ENCODE data around the gene TJAP1.

Gene TJAP1

GRCh38 chr6:43477235-43478007, at the start of gene TJAP1:
Gene TJAP1, plus strand, starts transcription at chr6:43477570. Its CDS starts 21,432 bp downstream, at chr6:43499002.
- DNase-seq = peak; percentile 99

DNA sequence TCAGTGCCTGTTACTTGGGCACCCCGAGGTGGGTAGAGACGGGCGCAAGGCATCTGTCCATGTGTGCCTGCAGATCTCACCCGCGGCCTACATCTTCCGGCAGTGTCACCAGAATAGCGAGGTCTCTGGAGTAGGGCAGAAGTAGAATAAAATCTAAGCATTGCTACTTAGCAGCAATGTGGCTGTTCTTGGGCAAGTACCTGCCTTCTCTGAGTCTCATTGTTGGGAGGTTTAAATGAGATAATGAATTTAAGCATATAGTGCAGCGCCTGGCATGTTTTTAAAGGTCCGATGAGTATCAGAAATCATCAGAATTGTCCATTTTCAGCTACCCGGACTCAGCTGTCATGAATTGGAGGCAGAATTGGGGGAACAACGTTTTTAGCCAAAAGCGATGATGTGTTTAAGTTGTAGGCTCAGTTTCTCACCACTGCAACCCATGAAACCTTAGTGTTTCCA, 49.2 kb upstream of the TJAP1 start:
- DNase-seq = no peak

- DNase-seq = no peak
Measured at GRCh38 chr6:43428874-43429273, 48.5 kb upstream of the TJAP1 start.

- DNase-seq = no peak
Measured at GRCh38 chr6:43432009-43432945, 45.1 kb upstream of the TJAP1 start.

DNA sequence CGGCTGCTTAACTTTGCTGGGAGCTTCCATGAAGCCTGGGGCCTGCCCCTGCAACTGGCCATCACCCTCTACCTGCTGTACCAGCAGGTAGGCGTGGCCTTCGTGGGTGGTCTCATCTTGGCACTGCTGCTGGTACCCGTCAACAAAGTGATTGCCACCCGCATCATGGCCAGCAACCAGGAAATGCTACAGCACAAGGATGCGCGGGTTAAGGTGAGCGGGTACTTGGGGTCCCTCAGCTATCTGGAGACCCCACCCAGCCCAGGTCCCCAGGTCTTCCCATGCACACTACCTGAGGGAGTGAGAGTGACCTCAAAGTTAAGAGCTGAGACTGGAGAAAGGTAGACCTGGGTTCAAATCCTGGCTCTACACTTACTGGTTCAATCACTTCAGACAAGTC, 44.2 kb upstream of the TJAP1 start:
- DNase-seq = no peak

DNA sequence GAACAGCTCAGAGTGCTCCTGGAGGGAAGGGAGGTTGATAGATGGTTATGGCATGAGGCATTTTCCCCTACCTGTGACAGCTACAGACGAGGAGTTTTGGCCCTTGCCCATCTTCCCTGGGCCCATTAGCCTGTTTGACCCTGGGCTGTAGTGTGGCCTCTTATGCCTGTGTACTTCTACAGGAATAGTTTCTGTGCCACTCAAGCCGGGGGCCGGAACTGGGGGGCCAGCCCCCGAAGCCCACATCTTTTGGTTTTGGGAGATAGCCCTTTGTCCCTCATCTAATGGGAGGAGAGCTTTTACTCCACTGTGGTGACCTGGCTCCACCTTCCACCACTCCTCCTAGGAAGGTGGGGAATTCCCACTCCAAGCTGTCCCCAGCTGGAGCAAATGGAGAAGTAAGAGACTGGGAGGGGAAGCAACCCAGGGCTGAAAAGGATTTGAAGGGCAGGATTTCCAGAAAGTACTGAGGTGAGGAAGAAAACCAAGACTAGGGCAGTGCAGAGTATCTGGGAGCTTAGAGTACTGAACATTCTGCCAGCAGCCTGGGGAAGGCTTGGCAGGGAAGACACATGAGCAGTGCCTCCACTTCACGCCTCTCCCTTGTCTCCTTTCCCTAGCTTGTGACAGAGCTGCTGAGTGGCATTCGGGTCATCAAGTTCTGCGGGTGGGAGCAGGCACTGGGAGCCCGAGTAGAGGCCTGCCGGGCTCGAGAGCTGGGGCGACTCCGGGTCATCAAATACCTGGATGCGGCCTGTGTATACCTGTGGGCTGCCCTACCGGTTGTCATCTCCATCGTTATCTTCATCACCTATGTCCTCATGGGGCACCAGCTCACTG, 43.1 kb upstream of the TJAP1 start:
- no peak for DNase-seq

- no peak for DNase-seq
Measured at GRCh38 chr6:43434943-43435342, 42.4 kb upstream of the TJAP1 start.

DNA sequence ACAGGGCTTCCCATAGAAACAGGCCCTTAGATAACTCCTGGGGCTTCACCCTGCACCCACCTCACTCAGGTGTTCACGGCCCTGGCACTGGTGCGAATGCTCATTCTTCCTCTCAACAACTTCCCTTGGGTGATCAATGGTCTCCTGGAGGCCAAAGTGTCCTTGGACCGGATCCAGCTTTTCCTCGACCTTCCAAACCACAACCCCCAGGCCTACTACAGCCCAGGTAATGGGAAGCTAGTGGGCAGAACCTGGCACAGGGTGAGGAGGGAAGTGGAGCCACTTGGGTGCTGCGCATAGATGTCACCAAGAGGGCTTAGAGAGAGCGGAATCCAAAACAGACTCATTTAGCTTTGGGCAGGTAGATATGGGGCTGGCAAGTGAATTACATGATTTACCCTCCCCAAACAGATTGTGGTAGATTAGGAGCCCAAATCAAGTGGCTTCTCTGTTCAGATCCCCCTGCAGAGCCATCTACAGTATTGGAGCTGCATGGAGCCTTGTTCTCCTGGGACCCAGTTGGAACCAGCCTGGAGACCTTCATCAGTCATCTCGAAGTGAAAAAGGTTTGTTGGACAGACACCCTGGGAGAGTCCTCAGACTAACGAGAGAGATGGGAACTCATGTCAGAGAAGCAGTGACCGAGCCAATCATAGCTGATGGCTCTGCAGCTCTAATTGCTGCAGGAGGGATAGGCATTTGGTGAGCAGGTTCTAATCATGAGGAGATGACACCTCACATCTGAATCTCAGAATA, 41.5 kb upstream of the TJAP1 start:
- no peak for DNase-seq

GRCh38 chr6:43436577-43437282, 40.6 kb upstream of the TJAP1 start:
- DNase-seq = no peak

DNA sequence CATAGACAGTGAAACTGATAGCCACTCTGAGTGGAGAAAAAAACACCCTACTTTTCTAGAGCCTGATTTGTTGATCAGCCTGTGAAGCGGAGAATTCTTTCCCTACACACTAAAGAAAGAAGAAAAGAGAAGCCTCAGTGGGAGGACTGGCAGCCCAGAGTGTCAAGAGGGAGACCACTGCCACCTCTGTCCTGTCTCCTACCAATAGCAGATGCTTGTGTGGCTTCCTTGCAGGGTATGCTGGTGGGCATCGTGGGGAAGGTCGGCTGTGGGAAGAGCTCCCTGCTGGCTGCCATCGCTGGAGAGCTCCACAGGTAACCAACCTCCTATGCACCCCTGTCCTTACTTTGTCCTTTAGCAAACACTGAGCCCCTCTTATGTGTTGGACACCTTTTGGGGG, 39.7 kb upstream of the TJAP1 start:
- DNase-seq = no peak

DNA sequence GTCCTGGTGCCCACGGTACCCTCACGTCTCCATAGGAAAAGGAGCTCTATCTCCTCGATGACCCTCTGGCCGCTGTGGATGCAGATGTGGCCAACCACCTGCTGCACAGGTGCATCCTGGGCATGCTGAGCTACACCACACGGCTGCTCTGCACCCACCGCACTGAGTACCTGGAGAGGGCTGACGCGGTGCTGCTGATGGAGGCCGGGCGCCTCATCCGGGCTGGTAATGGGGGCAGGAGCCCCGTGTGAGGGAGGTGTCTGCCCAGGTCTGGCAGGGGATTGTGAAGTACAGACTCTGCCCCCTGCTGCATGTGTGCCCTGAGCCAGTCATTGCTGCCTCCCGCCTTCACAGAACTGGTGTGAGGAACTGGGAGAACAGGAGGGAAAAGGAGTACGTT, 34.4 kb upstream of the TJAP1 start:
- DNase-seq = no peak

- no peak for DNase-seq
Measured at GRCh38 chr6:43444036-43444435, 33.3 kb upstream of the TJAP1 start.

DNA sequence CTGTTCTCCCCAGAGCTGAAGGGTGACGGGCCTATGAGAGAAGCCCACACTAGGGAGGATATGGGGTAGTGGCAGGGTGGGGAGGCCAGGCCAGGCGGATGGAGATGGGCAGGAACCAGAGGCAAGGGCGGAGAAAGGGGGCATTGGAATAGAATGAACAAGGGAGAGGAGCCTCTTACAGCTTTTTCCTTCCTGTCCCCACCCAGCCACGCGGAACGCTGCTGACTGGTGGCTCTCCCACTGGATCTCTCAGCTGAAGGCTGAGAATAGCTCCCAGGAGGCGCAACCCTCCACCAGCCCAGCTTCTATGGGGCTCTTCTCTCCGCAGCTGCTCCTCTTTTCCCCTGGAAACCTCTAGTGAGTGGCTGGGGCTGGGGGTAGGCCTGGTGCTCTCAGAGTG, 32.8 kb upstream of the TJAP1 start:
- no peak for DNase-seq

DNA sequence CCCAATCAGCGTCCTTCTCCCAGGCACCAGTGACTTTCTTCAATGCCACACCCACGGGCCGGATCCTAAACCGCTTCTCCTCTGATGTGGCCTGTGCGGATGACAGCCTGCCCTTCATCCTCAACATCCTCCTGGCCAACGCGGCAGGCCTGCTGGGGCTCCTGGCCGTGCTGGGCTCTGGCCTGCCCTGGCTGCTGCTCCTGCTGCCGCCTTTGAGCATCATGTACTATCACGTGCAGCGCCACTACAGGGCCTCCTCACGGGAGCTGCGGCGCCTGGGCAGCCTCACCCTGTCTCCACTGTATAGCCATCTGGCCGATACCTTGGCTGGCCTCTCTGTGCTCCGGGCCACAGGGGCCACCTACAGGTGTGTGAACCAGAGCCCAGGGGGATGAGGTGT, 31.8 kb upstream of the TJAP1 start:
- DNase-seq = no peak

DNA sequence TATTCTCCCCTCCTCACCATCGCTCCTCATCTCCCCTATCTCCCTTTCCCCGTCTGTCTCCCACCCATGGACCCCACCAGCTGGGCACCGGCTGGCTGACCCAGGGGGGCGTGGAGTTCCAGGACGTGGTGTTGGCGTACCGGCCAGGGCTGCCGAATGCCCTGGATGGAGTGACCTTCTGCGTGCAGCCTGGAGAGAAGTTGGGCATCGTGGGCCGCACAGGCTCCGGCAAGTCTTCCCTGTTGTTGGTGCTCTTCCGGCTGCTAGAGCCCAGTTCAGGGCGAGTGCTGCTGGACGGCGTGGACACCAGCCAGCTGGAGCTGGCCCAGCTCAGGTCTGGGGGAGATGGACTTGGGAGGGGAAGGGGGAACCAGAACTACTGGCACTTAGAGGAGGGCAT, 29.8 kb upstream of the TJAP1 start:
- no peak for DNase-seq

DNA sequence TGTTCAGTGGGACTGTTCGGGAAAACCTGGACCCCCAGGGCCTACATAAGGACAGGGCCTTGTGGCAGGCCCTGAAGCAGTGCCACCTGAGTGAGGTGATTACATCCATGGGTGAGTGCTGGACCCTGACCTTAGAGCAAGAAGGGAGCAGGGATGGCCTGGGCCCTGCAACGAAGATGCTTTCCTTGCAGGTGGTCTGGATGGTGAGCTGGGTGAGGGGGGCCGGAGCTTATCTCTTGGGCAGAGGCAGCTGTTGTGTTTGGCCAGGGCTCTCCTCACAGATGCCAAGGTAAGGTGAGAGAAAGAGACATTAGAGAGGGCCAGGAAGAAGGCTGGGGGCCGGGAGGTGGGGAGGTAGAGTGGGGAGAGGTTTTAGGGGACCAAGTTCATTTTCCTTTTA, 28.5 kb upstream of the TJAP1 start:
- no peak for DNase-seq

DNA sequence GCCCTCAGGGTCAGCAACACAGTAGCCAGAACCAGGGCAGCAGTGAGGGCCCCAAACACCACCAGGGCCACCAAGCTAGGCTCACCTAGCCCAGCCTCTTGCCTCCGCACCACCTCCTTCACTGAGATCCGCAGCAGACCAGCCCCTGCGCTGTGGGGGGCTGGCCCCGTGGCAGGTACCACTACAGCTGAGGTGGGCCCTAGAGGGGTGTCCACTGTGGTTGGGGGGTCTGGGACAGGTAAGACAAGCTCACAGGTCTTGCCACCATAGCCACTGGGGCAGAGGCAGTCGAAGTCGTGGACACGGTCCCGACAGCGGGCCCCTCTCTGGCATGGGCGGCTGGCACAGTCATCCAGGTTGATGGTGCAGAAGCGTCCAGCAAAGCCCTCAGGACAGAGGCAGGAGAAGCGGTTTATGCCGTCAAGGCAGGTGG, 26.7 kb upstream of the TJAP1 start:
- no peak for DNase-seq

DNA sequence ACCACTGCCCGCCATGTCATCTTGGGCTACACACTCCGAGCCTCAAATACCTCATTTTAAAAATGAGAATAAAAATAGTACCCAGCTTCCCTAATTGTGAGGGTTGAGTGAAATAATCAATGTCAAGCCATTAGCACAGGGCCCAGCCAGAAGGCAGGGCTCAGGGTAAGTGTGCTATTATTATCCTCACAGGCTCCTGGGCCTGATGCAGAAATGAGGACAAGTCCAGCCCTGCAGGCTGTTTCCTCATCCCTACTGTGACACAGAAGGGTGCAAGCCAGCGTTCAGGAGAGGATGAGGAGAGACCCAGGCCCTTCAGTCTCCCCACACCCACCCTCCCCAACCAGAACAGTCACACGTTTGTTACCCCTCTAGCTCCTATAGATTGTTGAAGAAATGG, 26.0 kb upstream of the TJAP1 start:
- DNase-seq = no peak

- no peak for DNase-seq
Measured at GRCh38 chr6:43451939-43452338, 25.4 kb upstream of the TJAP1 start.

DNA sequence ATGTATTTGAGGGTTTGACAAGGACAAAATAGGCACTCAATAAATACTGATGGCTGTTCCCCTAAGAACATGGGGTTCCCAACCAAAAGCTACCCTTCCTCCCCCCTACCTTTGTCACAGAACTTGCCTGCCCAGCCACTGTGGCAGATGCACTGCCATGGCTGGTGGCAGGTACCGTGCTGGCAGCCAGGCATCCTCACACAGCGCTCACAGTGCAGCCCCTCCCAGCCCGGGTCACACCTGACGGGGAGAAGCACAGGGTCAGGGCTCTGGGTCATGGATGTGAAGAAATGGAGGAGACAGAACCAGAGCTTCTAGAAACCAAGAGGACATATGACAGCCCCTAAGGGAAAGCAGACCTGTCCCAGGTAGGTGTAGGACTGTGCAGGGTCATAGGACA, 24.5 kb upstream of the TJAP1 start:
- DNase-seq = no peak

GRCh38 chr6:43453831-43454230, 23.5 kb upstream of the TJAP1 start:
- no peak for DNase-seq

DNA sequence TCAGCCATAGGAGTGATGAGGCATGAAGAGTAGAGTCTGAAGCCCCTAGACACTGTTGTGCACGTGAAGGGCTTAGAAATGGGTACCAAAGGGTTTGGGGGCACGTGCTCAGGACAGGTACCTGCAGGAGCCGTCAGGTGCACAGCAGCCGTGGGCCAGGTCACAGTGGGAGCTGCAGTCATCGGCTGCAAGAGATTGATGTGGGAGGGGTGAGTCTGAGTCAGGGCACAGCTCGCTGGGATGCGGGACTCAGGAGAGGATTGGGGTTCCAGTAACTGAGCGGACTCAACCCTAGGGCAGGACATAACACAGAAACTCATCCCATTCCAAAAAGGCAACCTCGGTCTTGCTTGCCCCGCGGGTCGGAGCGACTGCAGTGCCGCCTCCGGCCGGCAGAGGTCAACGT, 23.1 kb upstream of the TJAP1 start:
- peak; percentile 89 for DNase-seq
